PC-3 (cell line): ENCODE data around the gene SNX21. TPM values are rescaled to one million over a fixed set of nuclear protein-coding genes. Genes with fewer than 3 reads are reported as not detected.

Source experiments
- ATAC-seq: fragments of 200-7000 bp; cut with Tn5 transposase; 2 replicates; pipeline ENCODE4 v1.9.1; 2020; ENCODE audit warnings: mild to moderate bottlenecking, moderate library complexity
- BruUV-seq: library from RNA; stranded (reverse); fragments of 400-500 nt; replicated peaks from 2 replicates; lab custom pipeline; 2021; lab: Mats Ljungman, UMichigan
- CTCF ChIA-PET: fragments of 300-600 bp; sonication (Branson Sonifier 250); formaldehyde crosslinking; loops from one replicate; lab custom pipeline; 2022; ENCODE audit warnings: antibody characterized with exemption; lab: Charles Lee
- POLR2A ChIA-PET: fragments of 300-600 bp; sonication (Branson Sonifier 250); formaldehyde crosslinking; loops from one replicate; lab custom pipeline; 2022; ENCODE audit warnings: antibody characterized with exemption; ENCODE audit not compliant: unreplicated experiment; lab: Charles Lee
- DNase-seq: peaks from one replicate; pipeline ENCODE4 v3.0.0-alpha.2; 2015
- H2AFZ ChIP-seq: fragments of 300-600 bp; sonication (generic); 2 replicates; pipeline ENCODE4 v1.6.0; 2016; ENCODE audit warnings: antibody characterized with exemption, low read length
- H3F3A ChIP-seq: fragments of 300-600 bp; sonication (generic); one replicate; pipeline ENCODE4 v1.6.0; 2017; ENCODE audit warnings: antibody characterized with exemption, low read length, control low read depth, mild to moderate bottlenecking; ENCODE audit not compliant: unreplicated experiment
- H3K27ac ChIP-seq: fragments of 300-600 bp; sonication (generic); 2 replicates; pipeline ENCODE4 v1.5.1; 2016; ENCODE audit warnings: mild to moderate bottlenecking, low read length
- H3K27me3 ChIP-seq: fragments of 300-600 bp; sonication (generic); 2 replicates; pipeline ENCODE4 v1.6.1; 2016; ENCODE audit warnings: low read length, mixed read lengths
- H3K36me3 ChIP-seq: fragments of 300-600 bp; sonication (generic); 2 replicates; pipeline ENCODE4 v1.6.1; 2016; ENCODE audit warnings: low read depth, mixed run types, low read length, mixed read lengths
- H3K4me1 ChIP-seq: fragments of 300-600 bp; sonication (generic); 2 replicates; pipeline ENCODE4 v1.5.1; 2016; ENCODE audit warnings: low read length; ENCODE audit not compliant: insufficient read depth
- H3K4me2 ChIP-seq: fragments of 300-600 bp; sonication (generic); 2 replicates; pipeline ENCODE4 v1.6.0; 2016; ENCODE audit warnings: low read length
- H3K4me3 ChIP-seq: fragments of 300-600 bp; sonication (generic); 2 replicates; pipeline ENCODE4 v1.5.1; 2016; ENCODE audit warnings: mild to moderate bottlenecking, low read length, mixed read lengths
- H3K79me2 ChIP-seq: fragments of 300-600 bp; sonication (generic); 2 replicates; pipeline ENCODE4 v1.6.1; 2017; ENCODE audit warnings: low read length, mixed read lengths
- H3K9ac ChIP-seq: fragments of 300-600 bp; sonication (generic); 2 replicates; pipeline ENCODE4 v1.6.0; 2016; ENCODE audit warnings: mild to moderate bottlenecking, low read length
- H3K9me2 ChIP-seq: fragments of 300-600 bp; sonication (generic); replicated peaks from 2 replicates; pipeline ENCODE4 v1.6.1; 2016; ENCODE audit warnings: mixed run types, low read length, mixed read lengths
- H3K9me3 ChIP-seq: fragments of 300-600 bp; sonication (generic); 2 replicates; pipeline ENCODE4 v1.6.1; 2016; ENCODE audit warnings: low read length, mixed read lengths
- H4K20me1 ChIP-seq: fragments of 300-600 bp; sonication (generic); 2 replicates; pipeline ENCODE4 v1.6.1; 2016; ENCODE audit warnings: low read length, mixed read lengths
- CTCF ChIP-seq: fragments of 300-600 bp; sonication (generic); conservative IDR thresholded peaks from 2 replicates; pipeline ENCODE4 v1.5.1; 2017; ENCODE audit warnings: antibody characterized with exemption, low read depth, mild to moderate bottlenecking, low read length
- EZH2 ChIP-seq: fragments of 300-600 bp; sonication (generic); IDR thresholded peaks from one replicate; pipeline ENCODE4 v1.6.1; 2017; ENCODE audit warnings: antibody characterized with exemption, mild to moderate bottlenecking, low read length; ENCODE audit not compliant: unreplicated experiment
- EZH2phosphoT487 ChIP-seq: fragments of 300-600 bp; sonication (generic); IDR thresholded peaks from 2 replicates; pipeline ENCODE4 v1.6.1; 2018; ENCODE audit warnings: mild to moderate bottlenecking, antibody characterized with exemption, low read length, borderline replicate concordance
- intact Hi-C: fragments of 100-400 bp; cut with micrococcal nuclease; formaldehyde crosslinking; loops from 2 replicates; pipeline ENCODE4 v1.9.0; 2023
- total RNA-seq: library from RNA; depleted of rRNA; stranded (reverse); fragments of >200 nt; gene quantifications from 2 replicates; pipeline ENCODE4 v1.2.3, GENCODE V29; 2014

Gene SNX21
- total RNA-seq, 1 experiment from 2014 or later, result 90.1 TPM

- TF ChIP-seq CTCF (no peak), EZH2 (no peak), EZH2phosphoT487 (no peak)
- DNase-seq (no peak), ATAC-seq (no peak)
- Histone ChIP-seq H3K27ac (no peak overlapping the region), H3K9me2 (no peaks in the 10 kb centered on the region), H3K36me3 (0 out of 2 replicates have a peak, but pooled peaks cover 8% of the 10 kb centered on the region), H3K9ac (peak overlapping the region; percentile 45), H3K79me2 (peaks cover 25% of the 10 kb centered on the region), H3K9me3 (no peaks in the 10 kb centered on the region), H3K27me3 (no peaks in the 10 kb centered on the region), H3F3A (no peaks in the 10 kb centered on the region), H3K4me2 (peak overlapping the region; percentile 88), H4K20me1 (no peaks in the 10 kb centered on the region), H2AFZ (peak overlapping the region; percentile 72), H3K4me3 (peak overlapping the region; percentile 87), H3K4me1 (peaks cover 30% of the 10 kb centered on the region)
- ChIA-PET POLR2A (interaction anchor here (0.5 kb wide), 1 partner anchor 77 kb away, joined by 4 read pairs; no protein-coding TSS in a partner anchor), CTCF (no interaction called here)
- intact Hi-C loops, result loop anchor here (1.0 to 2.0 kb wide), 2 partner anchors 23 to 46 kb away; partner anchors contain the start of genes UBE2C and ZSWIM1
- BruUV-seq, result no TSS peak
Observed at GRCh38 chr20:45857882-45858216, 24.2 kb downstream of the SNX21 start.

- H2AFZ ChIP-seq, result no peak overlapping the region
- ChIA-PET CTCF (no interaction called here), POLR2A (no interaction called here)
- intact Hi-C loops, result no loop called here
- no peak for TF ChIP-seq CTCF
- TF ChIP-seq EZH2, result no peak
- no peak for TF ChIP-seq EZH2phosphoT487
- no peaks in the 10 kb centered on the region for H3F3A ChIP-seq
- no peaks in the 10 kb centered on the region for H3K36me3 ChIP-seq
- H3K9me2 ChIP-seq, result no peaks in the 10 kb centered on the region
- no peak overlapping the region for H3K4me2 ChIP-seq
- H3K79me2 ChIP-seq, result peaks cover 24% of the 10 kb centered on the region
- peak overlapping the region; percentile 65 for H3K27ac ChIP-seq
- no peaks in the 10 kb centered on the region for H4K20me1 ChIP-seq
- peaks cover 30% of the 10 kb centered on the region for H3K4me1 ChIP-seq
- H3K27me3 ChIP-seq, result no peaks in the 10 kb centered on the region
- H3K9ac ChIP-seq, result no peak overlapping the region
- ATAC-seq (no peak), DNase-seq (no peak)
- H3K4me3 ChIP-seq, result no peak overlapping the region
- no TSS peak for BruUV-seq
- H3K9me3 ChIP-seq, result no peaks in the 10 kb centered on the region
Observed at GRCh38 chr20:45859916-45860315, 26.3 kb downstream of the SNX21 start.

GRCh38 chr20:45860560-45861220, 27.1 kb downstream of the SNX21 start:
- no TSS peak for BruUV-seq
- peak overlapping the region; percentile 11; the same call in 1 of the 2 replicates for H3K9ac ChIP-seq
- H3K27ac ChIP-seq, result peak overlapping the region; percentile 65
- intact Hi-C loops, result no loop called here
- H3K79me2 ChIP-seq, result peaks cover 19% of the 10 kb centered on the region
- H3K4me3 ChIP-seq, result no peak overlapping the region
- no peak overlapping the region for H2AFZ ChIP-seq
- no peak for ATAC-seq
- H3K36me3 ChIP-seq, result no peaks in the 10 kb centered on the region
- TF ChIP-seq CTCF (no peak), EZH2phosphoT487 (no peak), EZH2 (no peak)
- peak; percentile 51 for DNase-seq
- H3K27me3 ChIP-seq, result no peaks in the 10 kb centered on the region
- H3K9me3 ChIP-seq, result no peaks in the 10 kb centered on the region
- no peak overlapping the region for H3K4me2 ChIP-seq
- peaks cover 29% of the 10 kb centered on the region for H3K4me1 ChIP-seq
- no peaks in the 10 kb centered on the region for H3K9me2 ChIP-seq
- ChIA-PET POLR2A (no interaction called here), CTCF (no interaction called here)
- H4K20me1 ChIP-seq, result no peaks in the 10 kb centered on the region
- H3F3A ChIP-seq, result no peaks in the 10 kb centered on the region
